HG03039 (cell line): ENCODE results near the gene CRYBG2.

Experiments
- ATAC-seq: cut with Tn5 transposase; IDR thresholded peaks from one replicate; pipeline ENCODE4 v1.9.1; 2021; ENCODE audit warnings: mild to moderate bottlenecking, moderate library complexity; ENCODE audit not compliant: unreplicated experiment

CRYBG2 gene

DNA sequence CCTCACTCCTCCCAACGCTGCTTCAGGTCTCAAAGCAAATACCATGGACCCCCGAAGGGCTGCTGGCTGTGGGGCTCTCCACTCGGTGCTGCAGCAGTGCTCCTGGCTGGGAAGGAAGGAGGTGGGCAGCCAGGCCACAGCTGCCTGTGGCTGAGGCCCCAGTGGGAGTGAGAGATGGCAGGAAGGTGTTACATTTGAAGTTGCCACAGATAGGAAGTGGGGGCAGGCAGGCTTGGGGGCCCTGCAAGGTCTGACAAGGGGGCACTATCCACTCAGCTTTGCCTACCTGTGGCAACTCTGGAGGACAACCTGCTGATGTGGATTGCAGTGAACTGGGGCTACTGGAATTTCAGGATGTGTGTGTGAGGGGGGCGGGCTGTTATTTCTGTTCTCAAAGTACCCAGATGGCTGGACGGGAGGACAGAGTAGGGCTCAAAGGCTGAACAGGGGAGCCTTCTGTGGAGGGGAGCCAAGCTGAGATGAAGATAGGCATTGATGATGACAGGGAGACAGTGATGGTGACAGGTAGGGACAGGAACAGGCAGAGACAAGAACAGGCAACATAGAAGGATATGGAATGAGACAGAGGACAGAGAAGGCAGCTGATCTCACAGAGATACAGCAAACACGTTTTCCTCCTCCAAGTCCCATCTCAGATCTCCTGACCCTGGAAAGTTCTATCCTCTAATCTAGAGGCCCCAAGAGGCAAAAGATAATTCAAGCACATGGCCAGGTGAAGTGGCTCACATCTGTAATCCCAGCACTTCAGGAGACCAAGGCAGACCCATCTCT lies 16.9 kb upstream of the CRYBG2 start:
- ATAC-seq = no peak

DNA sequence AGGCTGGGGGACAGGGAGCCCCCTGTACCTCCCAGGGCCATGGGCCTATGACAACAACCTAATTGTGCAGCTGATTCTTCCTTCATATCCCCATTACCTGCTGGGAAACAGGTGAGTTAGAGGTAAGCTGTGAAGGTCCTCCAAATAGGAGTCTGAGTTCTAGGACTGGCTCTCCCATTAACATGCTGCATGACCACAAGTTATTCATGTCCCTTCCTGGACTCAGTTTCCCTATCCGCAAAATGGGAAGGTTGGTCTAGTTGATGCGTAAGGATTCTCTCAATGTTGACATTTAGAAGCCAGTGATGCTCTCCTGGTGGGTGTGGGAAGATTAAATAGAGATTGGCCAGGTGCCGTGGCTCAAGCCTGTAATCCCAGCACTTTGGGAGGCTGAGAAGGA lies 14.6 kb upstream of the CRYBG2 start:
- ATAC-seq = no peak

DNA sequence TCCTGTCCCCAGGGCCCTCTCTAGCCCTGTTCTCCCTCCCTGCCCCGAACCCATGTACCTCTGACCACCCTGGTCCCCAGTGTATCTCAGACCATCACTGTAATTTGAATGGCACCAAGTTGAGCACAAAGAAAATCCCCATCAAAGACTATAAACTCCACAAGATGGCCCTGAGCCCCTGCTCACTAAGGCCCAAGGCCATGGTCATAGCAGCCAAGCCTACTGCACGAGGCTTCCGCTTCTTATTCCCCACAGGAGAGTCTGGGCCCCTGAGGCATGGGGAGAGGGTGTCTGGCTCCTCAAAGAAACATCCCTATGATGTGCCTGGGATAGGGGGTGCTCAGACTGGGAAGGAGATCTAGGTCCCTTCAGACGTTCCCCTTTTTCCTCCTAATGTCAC lies 14.1 kb upstream of the CRYBG2 start:
- ATAC-seq = no peak

DNA sequence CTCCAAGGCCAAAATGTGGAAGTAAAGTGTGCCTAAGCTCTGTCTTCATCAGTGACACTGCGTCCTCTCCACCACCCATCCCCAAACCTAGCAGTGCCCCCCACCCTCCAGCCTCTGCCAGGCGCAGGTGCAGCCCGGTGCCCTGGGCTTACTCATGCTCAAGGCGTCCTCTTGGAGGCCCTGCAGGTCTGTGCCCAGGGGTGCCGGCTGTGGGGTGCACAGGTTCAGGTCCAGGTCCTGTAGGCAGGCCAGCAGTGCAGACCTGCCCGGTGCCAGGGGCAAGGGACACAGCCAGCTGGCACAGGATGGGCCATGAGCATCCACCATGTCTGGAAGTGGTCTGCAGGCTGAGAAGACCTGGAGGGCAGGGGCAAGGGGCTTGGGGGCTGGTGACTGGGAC lies 13.5 kb upstream of the CRYBG2 start:
- ATAC-seq = no peak

DNA sequence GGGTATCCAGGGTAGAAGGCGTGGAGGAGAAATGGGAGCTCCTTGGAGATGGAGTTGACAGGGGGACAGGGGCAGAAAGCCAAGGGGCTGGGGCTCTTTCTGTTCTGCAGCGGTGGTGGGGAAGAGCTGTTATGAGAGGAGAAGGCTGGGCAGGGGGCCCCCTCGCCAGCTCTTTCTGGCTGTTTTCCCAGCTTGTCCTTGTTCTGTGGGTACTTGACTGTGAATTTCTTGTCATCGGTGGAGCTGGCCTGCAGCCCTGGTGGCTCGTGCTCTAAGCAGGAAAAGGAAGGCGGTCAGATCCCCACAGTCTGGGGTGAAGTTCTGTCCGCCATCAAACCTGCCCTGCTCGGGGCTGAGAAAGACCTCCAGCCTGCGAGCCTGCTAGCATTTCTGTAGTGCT lies 11.0 kb upstream of the CRYBG2 start:
- ATAC-seq = no peak

DNA sequence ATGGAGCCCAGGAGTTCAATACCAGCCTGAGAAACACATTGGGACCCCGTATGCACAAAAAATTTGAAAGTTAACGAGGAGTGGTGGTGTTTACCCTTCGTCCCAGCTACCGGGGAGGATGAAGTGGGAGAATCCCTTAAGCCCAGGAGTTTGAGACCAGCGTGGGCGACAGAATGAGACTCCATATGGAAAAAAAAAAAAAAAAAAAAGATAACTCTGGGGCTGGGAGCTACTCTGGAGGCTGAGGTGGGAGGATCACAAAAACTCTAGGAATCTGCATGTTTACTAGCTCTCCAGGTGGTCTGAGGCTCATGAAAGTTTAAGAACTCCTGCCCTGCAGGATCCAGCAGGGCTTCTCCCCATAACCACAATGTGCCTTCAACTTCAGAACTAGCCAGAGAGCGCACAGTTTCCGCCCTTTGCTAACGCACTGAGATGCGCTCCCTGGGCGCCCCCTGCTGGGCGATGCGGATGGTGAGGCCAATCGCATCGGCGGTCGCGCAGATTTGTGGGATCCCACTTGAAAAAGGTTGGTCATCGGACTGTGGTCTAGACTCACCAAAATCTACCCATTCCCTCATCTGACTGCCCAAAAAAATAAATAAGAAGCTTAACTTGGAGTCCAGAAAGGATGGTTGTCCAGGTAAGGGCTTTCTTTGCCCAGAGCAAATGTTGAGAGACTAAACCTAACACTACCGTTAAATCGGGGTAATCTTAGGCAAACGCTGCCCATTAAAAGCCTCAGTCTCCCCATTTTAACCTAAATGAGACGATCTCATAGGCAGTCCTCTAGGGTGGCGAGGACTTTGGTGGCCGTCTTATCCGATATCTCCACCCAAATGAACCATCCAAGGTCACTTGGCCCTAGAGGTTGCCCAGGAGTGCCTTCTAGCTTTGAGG lies 9.9 kb upstream of the CRYBG2 start:
- no peak for ATAC-seq

DNA sequence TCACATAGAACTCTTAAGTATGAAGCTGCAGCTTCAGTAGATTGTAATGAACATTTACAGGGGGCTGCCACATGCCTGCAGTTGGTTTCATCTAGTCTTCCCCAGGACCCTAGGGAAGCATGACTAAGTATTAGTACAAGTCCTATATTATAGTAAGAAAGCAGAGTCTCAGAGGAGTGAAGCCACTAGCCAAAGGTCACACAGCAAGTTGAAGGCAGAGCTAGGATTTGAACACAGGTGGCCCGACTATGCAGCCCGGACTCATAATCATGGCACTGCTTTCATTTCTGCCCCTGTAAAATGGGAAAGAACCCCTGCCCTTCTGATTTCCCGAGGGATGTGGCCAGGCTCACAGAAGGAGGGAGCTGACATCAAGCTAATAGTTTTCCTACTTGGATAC lies 8.4 kb upstream of the CRYBG2 start:
- ATAC-seq = no peak

DNA sequence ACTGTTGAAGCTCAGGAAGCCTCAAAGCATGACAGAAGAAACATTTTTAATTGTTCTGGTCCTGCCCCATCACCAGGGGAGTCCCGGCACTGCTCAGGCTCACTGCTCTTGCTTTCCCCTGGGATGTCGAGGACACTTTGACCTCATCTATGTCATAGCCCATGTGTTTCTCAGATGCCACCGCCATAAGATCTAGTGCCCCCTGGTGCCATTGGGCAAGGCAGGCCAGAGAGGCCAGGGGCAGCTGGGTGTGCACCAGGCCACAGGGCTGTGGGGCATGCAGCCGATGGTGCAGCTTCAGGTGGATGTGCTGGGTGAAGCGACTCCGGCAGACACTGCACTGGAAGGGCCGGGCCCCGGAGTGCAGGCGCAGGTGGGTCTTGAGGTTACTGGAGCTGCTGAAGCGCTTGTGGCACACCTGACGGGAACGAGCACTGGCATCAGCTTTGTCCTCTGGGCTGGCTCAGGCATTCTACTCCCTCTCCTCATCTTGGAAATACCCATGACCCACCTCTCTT lies 7.7 kb upstream of the CRYBG2 start:
- ATAC-seq = no peak

DNA sequence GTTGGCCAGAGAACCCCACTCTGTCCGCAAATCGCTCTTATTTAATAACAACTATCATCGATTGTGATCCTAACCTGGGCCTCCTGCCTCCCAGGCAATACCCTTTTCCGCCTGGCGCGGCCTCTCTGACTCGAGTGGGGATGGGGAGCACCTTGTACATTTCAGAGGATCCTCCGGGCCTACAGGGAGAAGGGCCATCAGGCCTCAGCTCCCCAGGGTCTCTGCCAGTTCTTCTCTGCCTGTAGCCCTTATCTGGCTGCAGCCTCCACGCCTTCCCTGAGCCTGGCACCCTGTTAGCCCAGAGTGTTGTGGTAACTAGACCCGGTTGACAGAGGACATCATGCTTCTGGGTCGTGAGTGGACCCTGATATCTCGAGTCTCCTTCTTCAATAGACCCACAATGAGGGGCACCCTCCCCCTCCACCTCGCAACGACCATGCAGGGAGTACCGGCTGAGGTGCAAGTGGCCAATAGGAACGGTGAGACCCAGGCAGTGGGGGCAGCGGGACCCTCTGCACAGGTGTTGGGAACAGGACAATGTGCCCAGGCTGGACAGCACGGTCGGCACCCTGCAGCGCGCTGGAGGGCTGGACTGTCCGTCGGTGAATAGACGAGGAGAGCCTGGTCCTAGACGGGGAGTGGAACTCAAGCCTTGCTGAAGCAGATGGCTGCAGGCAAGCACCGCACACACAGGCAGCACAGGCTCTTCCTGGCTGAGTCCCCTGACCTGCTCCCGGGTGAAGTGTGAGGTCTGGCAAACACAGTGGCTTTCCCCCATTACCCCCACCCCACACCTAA lies 7.1 kb upstream of the CRYBG2 start:
- no peak for ATAC-seq

DNA sequence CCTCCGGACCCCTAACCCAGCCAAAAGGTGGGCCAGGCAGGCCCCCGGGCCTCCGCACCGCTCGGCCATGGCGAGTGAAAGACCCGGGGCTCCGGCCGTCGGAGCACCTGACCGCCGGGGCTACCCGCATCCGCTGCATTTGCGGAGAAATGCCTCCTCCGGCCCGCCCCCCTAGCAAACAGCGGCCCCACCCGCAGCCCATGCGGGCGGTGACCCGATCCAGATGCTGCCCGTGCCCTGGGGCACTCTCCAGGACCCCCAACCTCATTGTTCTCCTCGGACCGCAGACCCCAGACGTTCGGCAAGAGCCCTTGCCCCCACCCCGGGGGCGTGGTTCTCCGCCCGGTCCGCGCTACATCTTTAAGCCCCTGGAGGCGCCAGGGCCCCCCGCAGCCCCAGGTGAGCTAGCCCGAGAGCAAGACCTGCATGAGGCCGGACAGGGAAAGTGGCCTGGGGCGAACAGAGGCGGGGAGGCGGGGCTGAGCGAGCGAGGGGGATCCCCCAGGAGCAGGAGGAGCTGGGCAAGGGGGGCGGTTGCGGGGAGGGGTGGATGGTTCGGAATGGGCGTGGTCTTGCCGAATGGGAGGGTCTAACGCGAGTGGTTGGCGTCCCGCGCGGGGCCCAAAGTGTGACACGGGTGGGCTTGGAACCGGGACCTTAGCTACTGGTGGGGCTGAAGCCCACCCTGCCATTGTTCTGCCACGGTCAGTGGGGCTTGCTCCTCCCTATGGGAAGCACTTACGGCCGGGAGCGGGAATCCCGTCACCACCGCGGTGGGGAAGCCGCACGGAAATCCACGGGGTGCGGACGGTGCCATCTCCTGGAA lies 6.3 kb upstream of the CRYBG2 start:
- no peak for ATAC-seq

DNA sequence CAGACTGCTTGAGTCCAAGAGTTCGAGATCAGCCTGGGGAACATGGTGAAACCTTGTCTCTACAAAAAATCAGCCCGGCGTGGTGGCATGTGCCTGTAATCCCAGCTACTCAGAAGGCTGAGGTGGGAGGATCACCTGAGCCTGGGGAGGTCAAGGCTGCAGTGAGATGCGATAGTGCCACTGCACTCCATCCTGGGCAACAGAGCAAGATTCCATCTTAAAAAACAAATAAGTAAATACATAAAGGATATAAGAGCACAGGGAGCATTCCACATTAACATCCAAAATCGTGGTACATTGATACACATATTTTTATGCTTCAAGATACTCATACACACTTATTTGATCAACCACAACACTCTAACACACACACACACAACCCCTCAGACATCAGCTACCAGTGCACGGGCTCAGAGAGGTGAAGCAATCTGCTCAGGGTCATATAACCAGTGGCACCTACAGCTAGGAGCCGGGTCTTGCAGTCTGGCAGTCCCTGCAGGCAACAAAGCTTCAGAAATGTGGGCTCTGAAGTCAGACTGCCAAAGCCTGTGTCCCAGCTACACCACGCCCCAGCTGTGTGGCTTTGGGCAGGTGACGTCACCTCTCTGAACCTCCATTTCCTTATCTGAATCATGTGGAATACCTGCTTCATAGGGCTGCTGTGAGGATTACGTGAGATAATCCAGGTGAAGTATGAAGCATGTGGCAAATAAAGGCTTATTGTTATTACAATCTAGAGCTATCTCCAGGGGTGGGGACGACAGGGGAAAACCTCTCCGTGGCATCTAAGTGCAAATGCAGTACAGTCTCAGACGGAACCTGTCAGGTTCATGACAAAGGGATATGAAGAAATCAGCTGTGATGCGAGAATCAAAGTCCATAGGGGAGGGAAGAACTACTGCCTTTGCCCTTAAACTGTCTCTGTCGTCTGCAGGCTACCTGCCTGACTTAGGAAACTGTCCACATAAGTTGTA lies 4.8 kb upstream of the CRYBG2 start:
- ATAC-seq = no peak

DNA sequence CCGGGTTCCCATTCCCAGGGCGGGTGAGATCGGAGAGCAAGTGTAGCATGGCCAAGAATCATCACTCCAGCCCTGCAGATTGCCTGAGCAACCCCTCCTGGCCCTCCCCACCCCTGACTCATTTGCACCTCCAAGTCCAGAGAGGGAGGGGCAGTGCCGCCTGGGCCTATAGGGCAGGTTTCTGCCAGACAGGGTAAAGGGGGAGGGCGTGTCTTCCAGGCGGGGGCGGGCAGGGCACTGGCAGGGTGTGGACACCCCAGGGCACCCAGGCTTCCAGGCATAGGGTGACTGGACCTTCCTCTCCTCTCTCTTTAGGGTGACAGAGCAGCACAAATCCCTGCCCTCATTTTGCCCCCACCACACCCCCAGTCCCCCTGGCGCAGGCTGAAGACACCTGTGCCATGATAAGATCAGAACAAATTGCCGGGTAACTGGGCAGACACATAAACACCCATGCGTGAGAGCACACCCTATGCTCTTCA lies 3.2 kb upstream of the CRYBG2 start:
- no peak for ATAC-seq

DNA sequence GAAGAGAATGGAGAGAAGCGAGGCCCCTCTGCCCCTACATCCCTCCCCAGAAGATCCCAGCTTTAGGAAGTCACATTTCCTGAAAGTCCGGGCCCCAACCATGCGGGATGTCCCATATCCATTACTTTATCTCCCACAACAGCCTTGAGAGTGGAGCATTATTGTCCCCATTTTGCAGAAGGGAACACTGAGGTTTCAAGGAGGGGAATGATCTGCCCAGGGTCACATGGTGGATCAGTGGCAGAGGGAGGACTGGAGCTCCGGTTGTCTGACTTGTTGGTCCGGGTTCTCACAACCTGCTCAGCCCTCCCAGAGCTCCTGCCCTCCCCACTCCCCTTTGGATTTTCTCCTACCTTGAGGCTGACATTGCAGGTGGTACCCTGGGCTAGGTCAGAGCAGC lies 2.2 kb upstream of the CRYBG2 start:
- ATAC-seq = no peak

DNA sequence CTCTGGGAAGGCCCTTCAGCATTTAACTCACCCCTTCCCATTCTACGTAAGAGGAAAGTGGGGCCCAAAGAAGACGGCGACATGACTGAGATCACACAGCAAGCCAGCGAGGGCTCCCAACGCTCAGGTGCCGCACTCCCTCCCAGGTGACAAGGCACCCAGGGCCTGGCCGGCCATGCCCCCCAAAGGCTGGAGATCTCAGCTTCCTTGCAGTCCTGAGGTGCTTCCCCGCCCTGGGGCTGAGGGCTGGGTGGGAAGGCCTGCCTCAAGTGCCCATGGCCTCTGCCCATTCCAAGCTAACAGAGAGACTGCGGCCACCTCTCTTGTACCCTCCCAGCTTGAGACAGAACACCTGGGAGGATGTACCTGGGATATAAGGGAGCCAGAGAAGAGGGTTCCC lies 1.0 kb upstream of the CRYBG2 start:
- no peak for ATAC-seq

DNA sequence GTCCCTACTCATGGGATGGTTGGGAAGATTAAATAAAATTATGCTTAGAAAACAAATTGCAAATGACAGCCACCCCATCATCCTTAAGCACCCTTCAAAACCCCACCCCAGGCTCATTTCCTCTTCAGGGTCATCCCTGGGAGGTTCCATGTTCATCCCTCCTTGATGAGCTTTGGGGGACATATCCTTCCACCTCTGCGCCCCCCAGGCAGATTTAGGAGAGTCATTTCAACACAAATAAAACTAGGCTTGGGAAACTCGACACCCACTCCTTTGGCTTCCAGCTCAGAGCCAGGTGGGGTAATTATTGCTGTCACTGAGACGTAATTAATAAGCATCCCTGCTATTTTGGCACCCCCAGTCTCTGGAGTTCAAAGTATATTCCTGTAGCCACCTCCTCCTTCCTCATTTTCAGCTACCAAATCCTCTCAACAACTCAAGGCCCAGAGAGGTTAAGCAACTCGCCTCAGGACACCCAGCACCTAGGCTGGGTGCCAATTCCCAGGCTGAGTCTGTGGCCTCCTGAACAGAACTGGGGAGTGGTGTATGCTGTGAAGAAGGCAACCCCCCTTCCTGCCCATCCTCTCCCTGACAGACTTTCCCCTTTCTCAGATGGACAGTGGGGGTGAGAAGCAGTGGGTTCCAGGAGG lies 595 bp downstream of the CRYBG2 start:
- no peak for ATAC-seq

DNA sequence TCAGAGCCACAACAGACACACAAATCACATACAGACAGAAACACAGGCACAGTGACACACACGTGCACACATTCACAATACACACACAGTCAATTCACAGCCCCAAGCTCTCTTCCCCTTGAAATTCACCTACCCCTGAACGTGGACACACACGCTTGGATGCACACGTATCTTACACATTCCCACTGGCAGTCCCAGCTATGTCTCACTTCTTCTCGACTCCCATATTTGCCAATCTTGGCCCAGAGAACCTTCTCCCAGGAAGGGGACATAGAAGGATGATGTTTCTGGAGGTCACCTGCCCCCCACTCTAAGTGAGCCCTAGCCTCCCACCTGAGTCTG lies 1.6 kb downstream of the CRYBG2 start:
- no peak for ATAC-seq

DNA sequence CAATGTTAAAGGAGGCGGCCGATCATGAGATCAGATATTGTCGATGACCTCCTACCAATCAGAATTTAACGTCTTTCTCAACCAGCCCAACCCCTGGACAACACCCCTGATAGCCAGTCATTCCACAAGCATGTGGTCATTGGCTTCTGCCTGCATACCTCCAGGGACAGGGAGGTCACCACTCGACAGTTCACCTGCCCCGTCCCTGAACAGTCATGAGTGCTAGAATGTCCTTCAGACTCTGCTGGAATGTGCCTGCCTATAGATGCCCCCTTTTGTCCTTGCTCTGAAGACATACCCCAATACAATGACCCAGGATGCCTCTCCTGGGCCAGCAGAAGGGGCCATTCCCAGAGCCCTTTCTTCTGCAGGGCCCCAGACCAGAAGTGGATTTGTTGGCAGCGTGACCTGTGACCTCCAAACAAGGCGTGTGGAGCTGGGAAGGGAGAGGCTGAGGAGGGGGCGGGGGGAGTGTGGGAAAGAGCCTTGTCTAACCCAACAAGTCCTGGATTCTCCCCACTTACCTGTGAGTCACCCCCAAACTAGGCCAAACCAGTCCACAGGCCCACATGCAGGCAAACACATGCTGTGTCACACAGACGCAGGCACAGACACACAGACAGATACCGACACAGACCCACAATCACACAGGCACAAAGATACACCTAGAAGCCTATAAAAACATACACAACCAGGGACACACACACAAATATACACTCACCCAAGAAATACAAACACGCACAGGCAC lies 2.2 kb downstream of the CRYBG2 start:
- ATAC-seq = no peak
